Neural progenitor cell (in vitro differentiated cells): ENCODE data around the gene HIRA. TPM values are rescaled to one million over a fixed set of nuclear protein-coding genes. Genes with fewer than 3 reads are reported as not detected.

Experiments
- DNase-seq: peaks from one replicate; pipeline ENCODE4 v3.0.0-alpha.2; 2016; ENCODE audit warnings: low spot score
- H2AFZ ChIP-seq: fragments of 200-600 bp; sonication (generic); replicated peaks from 2 replicates; pipeline ENCODE4 v1.6.1; 2016; ENCODE audit warnings: antibody characterized with exemption
- H3F3A ChIP-seq: fragments of 200-600 bp; sonication (generic); 2 replicates; pipeline ENCODE4 v1.6.1; 2016; ENCODE audit warnings: antibody characterized with exemption, low read depth
- H3K27ac ChIP-seq: fragments of 200-600 bp; sonication (generic); 2 replicates; pipeline ENCODE4 v1.5.1; 2016; ENCODE audit warnings: mild to moderate bottlenecking
- H3K27me3 ChIP-seq: fragments of 200-600 bp; sonication (generic); 2 replicates; pipeline ENCODE4 v1.6.1; 2016; ENCODE audit warnings: mild to moderate bottlenecking, moderate library complexity
- H3K36me3 ChIP-seq: fragments of 200-600 bp; sonication (generic); 2 replicates; pipeline ENCODE4 v1.5.1; 2016
- H3K4me1 ChIP-seq: fragments of 200-600 bp; sonication (generic); 2 replicates; pipeline ENCODE4 v1.6.1; 2016; ENCODE audit warnings: mixed run types
- H3K4me2 ChIP-seq: fragments of 200-600 bp; sonication (generic); 2 replicates; pipeline ENCODE4 v1.6.1; 2016
- H3K4me3 ChIP-seq: fragments of 200-600 bp; sonication (generic); 2 replicates; pipeline ENCODE4 v1.5.1; 2016
- H3K79me2 ChIP-seq: fragments of 200-600 bp; sonication (generic); 2 replicates; pipeline ENCODE4 v1.6.1; 2016; ENCODE audit warnings: low read depth
- H3K9ac ChIP-seq: fragments of 200-600 bp; sonication (generic); 2 replicates; pipeline ENCODE4 v1.6.1; 2016
- H3K9me3 ChIP-seq: fragments of 200-600 bp; sonication (generic); 2 replicates; pipeline ENCODE4 v1.5.1; 2016; ENCODE audit warnings: low read depth
- H4K20me1 ChIP-seq: fragments of 200-600 bp; sonication (generic); 2 replicates; pipeline ENCODE4 v1.6.1; 2016; ENCODE audit warnings: low read depth
- H3K27ac Mint-ChIP-seq: 3 replicates; pipeline ENCODE4 v1.8.0; 2021; ENCODE audit warnings: mixed read lengths
- H3K27me3 Mint-ChIP-seq: 2 replicates; pipeline ENCODE4 v1.8.0; 2022; ENCODE audit warnings: low read depth, mild to moderate bottlenecking, inconsistent platforms, moderate library complexity, mixed read lengths; ENCODE audit not compliant: insufficient read depth
- H3K36me3 Mint-ChIP-seq: 3 replicates; pipeline ENCODE4 v1.8.0; 2021; ENCODE audit warnings: mixed read lengths
- H3K4me1 Mint-ChIP-seq: 3 replicates; pipeline ENCODE4 v1.8.0; 2021; ENCODE audit warnings: mixed read lengths
- H3K4me3 Mint-ChIP-seq: 3 replicates; pipeline ENCODE4 v1.8.0; 2021; ENCODE audit warnings: mild to moderate bottlenecking, moderate library complexity, mixed read lengths
- H3K9me3 Mint-ChIP-seq: 3 replicates; pipeline ENCODE4 v1.8.0; 2020; ENCODE audit warnings: mixed read lengths
- CTCF ChIP-seq: fragments of 200-600 bp; sonication (generic); IDR thresholded peaks from 2 replicates; pipeline ENCODE4 v1.5.1; 2017; ENCODE audit warnings: antibody characterized with exemption, mild to moderate bottlenecking
- EZH2 ChIP-seq: fragments of 200-600 bp; sonication (generic); IDR thresholded peaks from 2 replicates; pipeline ENCODE4 v1.6.1; 2017; ENCODE audit warnings: antibody characterized with exemption, mild to moderate bottlenecking, moderate library complexity
- EZH2phosphoT487 ChIP-seq: fragments of 200-600 bp; sonication (generic); IDR thresholded peaks from 2 replicates; pipeline ENCODE4 v1.6.1; 2017; ENCODE audit warnings: antibody characterized with exemption
- total RNA-seq: library from RNA; depleted of rRNA; stranded (reverse); fragments of >200 nt; gene quantifications from 2 replicates; pipeline ENCODE4 v1.2.3, GENCODE V29; 2015; ENCODE audit warnings: low replicate concordance

HIRA gene
- total RNA-seq, 1 donor from 2014 or later = 18.9 TPM

GRCh38 chr22:19378344-19378674 lies 53.2 kb downstream of the HIRA start:
- no peaks in the 10 kb centered on the region for H3K9me3 ChIP-seq
- H3K4me1 Mint-ChIP-seq = no peaks in the 10 kb centered on the region
- no peaks in the 10 kb centered on the region for H3K27me3 Mint-ChIP-seq
- no peak overlapping the region for H3K27ac ChIP-seq
- no peaks in the 10 kb centered on the region for H3K36me3 ChIP-seq
- H3K4me3 ChIP-seq = no peak overlapping the region
- peaks cover 28% of the 10 kb centered on the region for H3K36me3 Mint-ChIP-seq
- H3K9me3 Mint-ChIP-seq = no peaks in the 10 kb centered on the region
- H4K20me1 ChIP-seq = no peaks in the 10 kb centered on the region
- H3K4me3 Mint-ChIP-seq = no peak overlapping the region
- no peaks in the 10 kb centered on the region for H3K79me2 ChIP-seq
- DNase-seq = no peak
- H3K27ac Mint-ChIP-seq = no peak overlapping the region
- no peaks in the 10 kb centered on the region for H3K27me3 ChIP-seq
- no peak overlapping the region for H2AFZ ChIP-seq
- TF ChIP-seq EZH2 = no peak
- no peak for TF ChIP-seq CTCF
- TF ChIP-seq EZH2phosphoT487 = no peak
- H3K4me1 ChIP-seq = no peaks in the 10 kb centered on the region
- no peaks in the 10 kb centered on the region for H3F3A ChIP-seq
- H3K4me2 ChIP-seq = no peak overlapping the region
- no peak overlapping the region for H3K9ac ChIP-seq

GRCh38 chr22:19377565-19378343 lies 53.8 kb downstream of the HIRA start:
- H4K20me1 ChIP-seq = no peaks in the 10 kb centered on the region
- no peak overlapping the region for H3K27ac ChIP-seq
- no peaks in the 10 kb centered on the region for H3K27me3 Mint-ChIP-seq
- H3K36me3 ChIP-seq = no peaks in the 10 kb centered on the region
- H3F3A ChIP-seq = no peaks in the 10 kb centered on the region
- no peak overlapping the region for H3K27ac Mint-ChIP-seq
- H3K4me2 ChIP-seq = no peak overlapping the region
- no peaks in the 10 kb centered on the region for H3K9me3 Mint-ChIP-seq
- DNase-seq = no peak
- H3K27me3 ChIP-seq = no peaks in the 10 kb centered on the region
- no peaks in the 10 kb centered on the region for H3K79me2 ChIP-seq
- no peaks in the 10 kb centered on the region for H3K4me1 Mint-ChIP-seq
- H3K9ac ChIP-seq = no peak overlapping the region
- H3K9me3 ChIP-seq = no peaks in the 10 kb centered on the region
- no peak for TF ChIP-seq EZH2phosphoT487
- no peak for TF ChIP-seq CTCF
- no peak for TF ChIP-seq EZH2
- no peak overlapping the region for H2AFZ ChIP-seq
- H3K4me3 Mint-ChIP-seq = no peak overlapping the region
- no peaks in the 10 kb centered on the region for H3K4me1 ChIP-seq
- no peak overlapping the region for H3K4me3 ChIP-seq
- H3K36me3 Mint-ChIP-seq = peaks cover 29% of the 10 kb centered on the region

GRCh38 chr22:19376971-19377370 lies 54.6 kb downstream of the HIRA start:
- Histone ChIP-seq H3K4me2 (no peak overlapping the region), H3K4me3 (no peak overlapping the region), H3K9ac (no peak overlapping the region), H3K79me2 (no peaks in the 10 kb centered on the region), H3K27me3 (no peaks in the 10 kb centered on the region), H3K27ac (no peak overlapping the region), H3K36me3 (peaks cover 3% of the 10 kb centered on the region), H3K9me3 (no peaks in the 10 kb centered on the region), H4K20me1 (no peaks in the 10 kb centered on the region), H2AFZ (no peak overlapping the region), H3F3A (no peaks in the 10 kb centered on the region), H3K4me1 (no peaks in the 10 kb centered on the region)
- Mint-ChIP-seq H3K4me1 (no peaks in the 10 kb centered on the region), H3K36me3 (peaks cover 27% of the 10 kb centered on the region), H3K27ac (no peak overlapping the region), H3K27me3 (no peaks in the 10 kb centered on the region), H3K9me3 (no peaks in the 10 kb centered on the region), H3K4me3 (no peak overlapping the region)
- TF ChIP-seq CTCF = no peak
- TF ChIP-seq EZH2phosphoT487 = no peak
- no peak for TF ChIP-seq EZH2
- DNase-seq = no peak
